Keratinocyte (primary cell): ENCODE results near the gene VOPP1. TPM values are rescaled to one million over a fixed set of nuclear protein-coding genes. Genes with fewer than 3 reads are reported as not detected.

Source experiments
- DNase-seq: peaks from one replicate; pipeline ENCODE4 v3.0.0-alpha.2; 2011; ENCODE audit warnings: low read depth, missing footprints, low spot score
- FAIRE-seq: peaks from 2 replicates; lab custom pipeline; 2011; peaks lifted over from hg19 to GRCh38; lab: Jason Lieb, UNC
- H2AFZ ChIP-seq: 2 replicates; pipeline ENCODE4 v1.6.0; 2012; ENCODE audit warnings: low read length, control low read depth, inconsistent platforms; ENCODE audit not compliant: control insufficient read depth
- H3K27ac ChIP-seq: 2 replicates; pipeline ENCODE4 v1.5.1; 2011; ENCODE audit warnings: low read length; ENCODE audit not compliant: control insufficient read depth, insufficient read depth
- H3K27me3 ChIP-seq: 3 replicates; pipeline ENCODE4 v1.6.0; 2011; ENCODE audit warnings: low read length; ENCODE audit not compliant: control insufficient read depth, insufficient read depth; ENCODE audit errors: extremely low read depth
- H3K36me3 ChIP-seq, 2 experiments: 2 replicates in 1 of 2; 3 replicates in 1 of 2; pipeline ENCODE4 v1.5.1; 2011; ENCODE audit warnings: low read length in 2 of 2, mild to moderate bottlenecking in 1 of 2; ENCODE audit not compliant: control insufficient read depth in 2 of 2, insufficient read depth in 2 of 2; ENCODE audit errors: extremely low read depth in 1 of 2
- H3K4me1 ChIP-seq: 3 replicates; pipeline ENCODE4 v1.5.1; 2011; ENCODE audit warnings: low read length; ENCODE audit not compliant: control insufficient read depth, insufficient read depth; ENCODE audit errors: extremely low read depth
- H3K4me2 ChIP-seq: 3 replicates; pipeline ENCODE4 v1.6.0; 2011; ENCODE audit warnings: low read depth, low read length; ENCODE audit not compliant: control insufficient read depth, insufficient read depth; ENCODE audit errors: extremely low read depth
- H3K4me3 ChIP-seq, 3 experiments: fragments of 200-600 bp in 1 of 3; sonication (generic) in 1 of 3; 2 replicates in 2 of 3; 3 replicates in 1 of 3; pipeline ENCODE4 v1.5.1; 2011 to 2016; ENCODE audit warnings: low read length in 3 of 3, mild to moderate bottlenecking in 3 of 3, control low read depth in 2 of 3, inconsistent platforms in 1 of 3, low read depth in 1 of 3, mixed read lengths in 1 of 3, mixed run types in 1 of 3, moderate library complexity in 1 of 3; ENCODE audit not compliant: control insufficient read depth in 2 of 3, insufficient read depth in 2 of 3; ENCODE audit errors: extremely low read depth in 1 of 3
- H3K79me2 ChIP-seq: 2 replicates; pipeline ENCODE4 v1.6.0; 2012; ENCODE audit warnings: low read length; ENCODE audit not compliant: control insufficient read depth, insufficient read depth
- H3K9ac ChIP-seq: 3 replicates; pipeline ENCODE4 v1.6.0; 2011; ENCODE audit warnings: low read length; ENCODE audit not compliant: control insufficient read depth, insufficient read depth; ENCODE audit errors: extremely low read depth
- H3K9me1 ChIP-seq: 3 replicates; pipeline ENCODE4 v1.6.0; 2011; ENCODE audit warnings: low read length; ENCODE audit not compliant: control insufficient read depth, insufficient read depth; ENCODE audit errors: extremely low read depth
- H3K9me3 ChIP-seq: 2 replicates; pipeline ENCODE4 v1.5.1; 2012; ENCODE audit warnings: low read depth, low read length; ENCODE audit not compliant: control insufficient read depth
- H4K20me1 ChIP-seq: 3 replicates; pipeline ENCODE4 v1.6.0; 2011; ENCODE audit warnings: low read length; ENCODE audit not compliant: control insufficient read depth, insufficient read depth; ENCODE audit errors: extremely low read depth
- EZH2 ChIP-seq: IDR thresholded peaks from one replicate; pipeline ENCODE4 v1.6.1; 2012; ENCODE audit warnings: inconsistent platforms, mild to moderate bottlenecking, low read length, moderate library complexity
- dilution Hi-C: fragments of 300-500 bp; cut with MboI; formaldehyde crosslinking; loops from one replicate; pipeline ENCODE4 v1.7.0; 2020; ENCODE audit warnings: low sequenced_read_pairs; ENCODE audit not compliant: extremely low pct_ligation_motif_present
- polyA plus RNA-seq, 5 experiments: library from polyadenylated mRNA; depleted of rRNA in 3 of 5; stranded (reverse) in 3 of 5; stranded (forward) in 1 of 5; unstranded in 1 of 5; fragments of >200 nt; gene quantifications; 1 replicate in 1 of 5; 2 replicates in 3 of 5; 3 replicates in 1 of 5; pipeline versions ENCODE4 v1.2.1 to v1.2.3, GENCODE V29; 2011 to 2012; ENCODE audit warnings: missing spikeins in 2 of 5, low read depth in 1 of 5, low replicate concordance in 1 of 5
- TF ChIP-seq, protein P1 (sequence below), 3 experiments: IDR thresholded peaks in 1 of 3; conservative IDR thresholded peaks in 1 of 3; optimal IDR thresholded peaks in 1 of 3; 2 replicates in 2 of 3; 3 replicates in 1 of 3; pipeline versions ENCODE3 to v1.5.1; 2011; ENCODE audit warnings: low read length in 3 of 3, mild to moderate bottlenecking in 3 of 3, moderate library complexity in 2 of 3, control low read depth in 1 of 3, inconsistent platforms in 1 of 3; ENCODE audit not compliant: insufficient read depth in 2 of 3; ENCODE audit errors: extremely low read depth in 1 of 3

Gene VOPP1
- polyA plus RNA-seq, 1 donor (not counting 4 experiments of a cell fraction or from before 2014, with no cell fraction given): 49.2 TPM

DNA sequence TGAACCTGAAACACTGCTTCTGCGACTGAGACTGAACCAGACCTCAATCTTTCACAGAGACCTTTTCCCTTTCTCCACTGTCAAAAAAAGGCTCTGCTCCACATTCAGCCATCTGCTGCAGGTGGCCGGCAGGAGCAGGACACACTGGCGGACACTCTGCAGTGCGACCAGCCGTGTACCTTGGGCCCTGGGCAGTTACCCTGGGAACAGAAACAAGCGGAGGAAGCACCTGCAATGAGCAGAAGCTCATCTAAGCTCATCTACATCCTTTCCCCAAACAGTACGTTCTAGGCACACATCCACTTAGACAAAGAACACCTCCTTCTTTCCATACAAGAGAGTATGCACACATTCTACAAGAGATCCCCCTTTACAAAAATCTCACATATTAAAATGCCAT is 22.8 kb downstream of the VOPP1 start:
- H3K4me2 ChIP-seq: no peak overlapping the region
- H3K9ac ChIP-seq: no peak overlapping the region
- no peaks in the 10 kb centered on the region for H3K36me3 ChIP-seq
- H3K4me3 ChIP-seq: no peak overlapping the region
- H3K27me3 ChIP-seq: no peaks in the 10 kb centered on the region
- H4K20me1 ChIP-seq: peaks cover 22% of the 10 kb centered on the region
- no peak for FAIRE-seq
- no peak for DNase-seq
- peaks cover 64% of the 10 kb centered on the region for H3K4me1 ChIP-seq
- H2AFZ ChIP-seq: no peak overlapping the region
- TF ChIP-seq, protein P1, sequence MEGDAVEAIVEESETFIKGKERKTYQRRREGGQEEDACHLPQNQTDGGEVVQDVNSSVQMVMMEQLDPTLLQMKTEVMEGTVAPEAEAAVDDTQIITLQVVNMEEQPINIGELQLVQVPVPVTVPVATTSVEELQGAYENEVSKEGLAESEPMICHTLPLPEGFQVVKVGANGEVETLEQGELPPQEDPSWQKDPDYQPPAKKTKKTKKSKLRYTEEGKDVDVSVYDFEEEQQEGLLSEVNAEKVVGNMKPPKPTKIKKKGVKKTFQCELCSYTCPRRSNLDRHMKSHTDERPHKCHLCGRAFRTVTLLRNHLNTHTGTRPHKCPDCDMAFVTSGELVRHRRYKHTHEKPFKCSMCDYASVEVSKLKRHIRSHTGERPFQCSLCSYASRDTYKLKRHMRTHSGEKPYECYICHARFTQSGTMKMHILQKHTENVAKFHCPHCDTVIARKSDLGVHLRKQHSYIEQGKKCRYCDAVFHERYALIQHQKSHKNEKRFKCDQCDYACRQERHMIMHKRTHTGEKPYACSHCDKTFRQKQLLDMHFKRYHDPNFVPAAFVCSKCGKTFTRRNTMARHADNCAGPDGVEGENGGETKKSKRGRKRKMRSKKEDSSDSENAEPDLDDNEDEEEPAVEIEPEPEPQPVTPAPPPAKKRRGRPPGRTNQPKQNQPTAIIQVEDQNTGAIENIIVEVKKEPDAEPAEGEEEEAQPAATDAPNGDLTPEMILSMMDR (optimal IDR thresholded peaks at IDR 0.05 in 1 of 3, IDR thresholded peaks at IDR 0.05 in 1 of 3, conservative IDR thresholded peaks at IDR 0.05 in 1 of 3; ENCODE audit: extremely low read depth in 1 of 3, insufficient read depth in 2 of 3, low read length in 3 of 3): no peak
- TF ChIP-seq EZH2: no peak
- no peaks in the 10 kb centered on the region for H3K9me3 ChIP-seq
- peaks cover 85% of the 10 kb centered on the region for H3K79me2 ChIP-seq
- dilution Hi-C loops: no loop called here
- H3K9me1 ChIP-seq: peaks cover 8% of the 10 kb centered on the region
- H3K27ac ChIP-seq: no peak overlapping the region

DNA sequence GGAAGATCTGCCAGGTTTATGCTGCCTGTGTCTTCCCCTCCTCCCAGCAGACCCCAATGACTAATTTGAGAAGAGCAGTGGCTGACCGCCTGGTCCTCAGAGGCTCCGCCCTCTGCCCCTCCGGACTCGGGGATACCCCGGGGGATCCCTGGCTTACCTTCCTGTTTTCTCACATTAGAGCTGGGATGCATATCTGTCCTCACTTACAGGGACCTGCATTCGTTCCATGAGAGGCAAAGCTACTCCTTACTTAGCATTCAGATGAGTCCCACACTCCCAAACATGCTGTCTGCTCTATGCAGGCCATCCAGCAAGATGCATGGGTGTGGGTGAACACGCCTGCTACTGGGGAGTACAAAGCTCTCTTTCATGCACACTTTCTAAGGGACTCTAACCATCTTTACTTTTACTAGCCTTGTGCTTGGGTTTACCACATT is 24.0 kb downstream of the VOPP1 start:
- H3K27ac ChIP-seq: no peak overlapping the region
- H2AFZ ChIP-seq: no peak overlapping the region

More for the DNA sequence above, 24.0 kb downstream of the VOPP1 start:
- no peak for DNase-seq
- no peak overlapping the region for H3K9ac ChIP-seq
- H4K20me1 ChIP-seq: peaks cover 22% of the 10 kb centered on the region
- TF ChIP-seq EZH2: no peak
- TF ChIP-seq, protein P1 (optimal IDR thresholded peaks at IDR 0.05 in 1 of 3, IDR thresholded peaks at IDR 0.05 in 1 of 3, conservative IDR thresholded peaks at IDR 0.05 in 1 of 3; ENCODE audit: extremely low read depth in 1 of 3, insufficient read depth in 2 of 3, low read length in 3 of 3): no peak
- H3K4me2 ChIP-seq: no peak overlapping the region
- H3K27me3 ChIP-seq: no peaks in the 10 kb centered on the region
- no peaks in the 10 kb centered on the region for H3K9me3 ChIP-seq
- H3K9me1 ChIP-seq: peaks cover 8% of the 10 kb centered on the region
- FAIRE-seq: no peak
- H3K4me3 ChIP-seq: no peak overlapping the region
- H3K79me2 ChIP-seq: peaks cover 83% of the 10 kb centered on the region
- H3K36me3 ChIP-seq: no peaks in the 10 kb centered on the region
- dilution Hi-C loops: no loop called here
- H3K4me1 ChIP-seq: peaks cover 64% of the 10 kb centered on the region
